ENCODE results near the gene STK17B.
"Not testable (repeated sequence)": the region's sequence is repeated elsewhere in the genome, so short reads cannot be mapped to it uniquely, and the experiment has no call there.

STK17B gene

GRCh38 chr2:196105951-196106350, 65.4 kb downstream of the STK17B start:
- DNase-seq: no peak

- DNase-seq: no peak
Observed at GRCh38 chr2:196104066-196104465, 67.3 kb downstream of the STK17B start.

DNA sequence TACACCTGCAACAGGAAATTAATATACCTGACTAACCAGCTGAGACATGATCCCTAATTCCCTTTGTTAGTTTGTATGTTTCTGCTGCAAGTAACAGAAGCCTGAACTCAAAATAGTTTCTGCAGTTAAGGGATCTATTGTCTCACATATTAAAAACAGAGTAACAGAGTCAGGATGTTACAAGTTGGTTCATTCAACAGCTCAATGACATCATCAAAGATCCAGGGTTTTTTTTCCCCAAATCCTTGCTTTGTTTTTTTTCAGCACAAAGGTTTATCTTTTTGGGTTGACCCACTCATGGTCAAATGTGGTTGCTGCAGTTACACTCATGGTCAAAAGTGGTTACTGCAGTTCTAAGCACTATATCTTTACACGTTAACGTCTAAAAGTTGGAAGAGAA, 67.8 kb downstream of the STK17B start:
- DNase-seq: no peak

DNA sequence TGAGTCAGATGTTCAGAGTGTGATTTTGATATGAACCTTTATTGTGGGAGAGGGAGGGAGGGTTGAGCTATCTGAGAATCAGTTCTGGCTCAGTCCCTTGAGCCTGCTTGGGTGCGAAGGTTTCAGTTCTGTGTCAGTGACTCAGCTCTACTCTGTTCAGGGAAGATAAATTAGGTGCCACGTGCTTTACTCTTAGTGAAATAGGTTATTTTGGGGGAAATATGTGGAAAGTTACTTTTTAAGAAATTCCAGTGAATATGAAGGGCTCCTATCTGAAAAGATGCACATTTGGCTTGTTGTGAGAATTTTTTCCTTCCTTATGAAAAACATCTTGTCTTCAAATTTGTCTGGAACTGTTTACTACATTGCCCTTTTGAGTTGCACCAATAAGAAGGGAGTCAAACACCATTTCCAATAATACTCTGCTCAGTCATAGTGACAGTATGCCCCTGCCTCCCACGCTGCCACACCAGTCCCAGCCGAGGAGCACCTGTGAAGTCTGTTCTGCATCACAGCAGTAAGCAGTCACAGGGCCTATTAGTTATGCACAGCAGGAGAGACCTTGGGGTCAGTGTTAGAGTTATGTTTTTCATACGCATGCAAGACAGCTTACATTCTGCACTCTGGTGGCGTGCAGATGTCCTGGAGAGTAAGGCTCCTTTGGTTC, 69.9 kb downstream of the STK17B start:
- DNase-seq: no peak

DNA sequence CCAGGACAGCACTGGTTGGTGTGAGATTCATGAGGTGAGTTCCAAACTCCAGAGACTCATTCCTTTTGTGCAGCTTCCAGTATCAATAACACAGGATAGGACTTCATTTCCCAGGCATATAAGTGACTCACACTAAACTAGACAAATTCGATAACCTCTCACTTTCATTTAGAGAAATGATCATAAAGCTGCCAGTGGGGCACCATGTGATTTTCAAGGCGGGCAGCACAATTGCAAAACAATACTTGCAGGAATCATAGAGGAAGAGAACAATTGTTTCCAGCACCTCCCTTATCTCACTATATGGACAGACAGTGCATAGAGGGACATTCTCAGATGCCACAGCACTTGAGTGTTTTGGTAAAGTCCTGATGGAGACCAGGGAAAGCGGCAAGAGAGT, 71.5 kb downstream of the STK17B start:
- DNase-seq: no peak

- DNase-seq: no peak
Observed at GRCh38 chr2:196097864-196098660, 73.3 kb downstream of the STK17B start.

GRCh38 chr2:196096982-196097745, 74.2 kb downstream of the STK17B start:
- no peak for DNase-seq

DNA sequence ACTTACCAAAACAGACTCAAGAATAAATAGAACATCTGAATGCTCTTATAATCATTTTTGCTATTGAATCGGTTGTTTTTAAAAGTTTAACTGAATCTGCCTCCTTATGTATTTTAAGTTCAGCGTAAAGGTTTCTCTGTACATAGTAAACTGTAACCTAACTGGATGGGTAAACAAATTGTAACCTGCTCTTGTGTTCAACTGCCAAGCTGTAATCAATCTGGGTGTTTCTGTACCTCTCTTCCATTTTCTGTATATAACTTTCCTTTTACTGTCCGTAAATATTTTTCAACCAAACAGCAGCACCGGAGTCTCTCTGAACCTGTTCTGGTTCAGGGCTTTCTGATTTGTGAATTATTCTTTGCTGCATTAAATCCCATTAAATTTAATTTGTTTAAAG, 75.1 kb downstream of the STK17B start:
- no peak for DNase-seq

GRCh38 chr2:196089448-196089847, 81.9 kb downstream of the STK17B start:
- not testable (repeated sequence) for DNase-seq

GRCh38 chr2:196088203-196088602, 83.2 kb downstream of the STK17B start:
- no peak for DNase-seq

- no peak for DNase-seq
Observed at GRCh38 chr2:196086517-196087368, 84.6 kb downstream of the STK17B start.

GRCh38 chr2:196083601-196084000, 87.8 kb downstream of the STK17B start:
- DNase-seq: no peak
